HepG2 (cell line): ENCODE measurements around the gene VAMP2. TPM values are rescaled to one million over a fixed set of nuclear protein-coding genes. Genes with fewer than 3 reads are reported as not detected.

Experiments
- DBP ChIP-seq: sonication (generic); formaldehyde crosslinking; IDR thresholded peaks from 2 replicates; pipeline ENCODE4 v1.4.0; 2020; ENCODE audit warnings: missing genetic modification reagents; ENCODE audit errors: not compliant biosample characterization
- FOXC1 ChIP-seq: sonication (generic); formaldehyde crosslinking; IDR thresholded peaks from 2 replicates; pipeline ENCODE4 v1.8.0; 2022; ENCODE audit warnings: mild to moderate bottlenecking, missing genetic modification reagents, borderline replicate concordance
- HNRNPL ChIP-seq: fragments of 200-400 bp; formaldehyde crosslinking; IDR thresholded peaks from 2 replicates; pipeline ENCODE4 v1.6.1; 2017; ENCODE audit warnings: mild to moderate bottlenecking, low read depth, low read length
- MAF1 ChIP-seq: sonication (generic); formaldehyde crosslinking; IDR thresholded peaks from 2 replicates; pipeline ENCODE4 v1.5.0; 2020; ENCODE audit warnings: missing genetic modification reagents, borderline replicate concordance
- MIXL1 ChIP-seq: IDR thresholded peaks from 2 replicates; pipeline ENCODE4 v1.6.1; 2016
- MXD3 ChIP-seq: IDR thresholded peaks from 2 replicates; pipeline ENCODE4 v1.6.1; 2016; ENCODE audit warnings: mild to moderate bottlenecking, missing biosample characterization, missing genetic modification reagents
- NKX3-1 ChIP-seq: sonication (generic); formaldehyde crosslinking; IDR thresholded peaks from 2 replicates; pipeline ENCODE4 v1.5.0; 2020; ENCODE audit warnings: missing genetic modification reagents
- SMYD3 ChIP-seq: sonication (generic); formaldehyde crosslinking; IDR thresholded peaks from 2 replicates; pipeline ENCODE4 v1.8.1; 2023; ENCODE audit warnings: mild to moderate bottlenecking, missing genetic modification reagents
- SP4 ChIP-seq: sonication (generic); formaldehyde crosslinking; IDR thresholded peaks from 2 replicates; pipeline ENCODE4 v1.8.1; 2023; ENCODE audit warnings: mild to moderate bottlenecking, missing genetic modification reagents
- TFAP4 ChIP-seq: sonication (generic); IDR thresholded peaks from 2 replicates; pipeline ENCODE4 v1.6.1; 2016; ENCODE audit warnings: low read depth, borderline replicate concordance
- TFDP1 ChIP-seq: IDR thresholded peaks from 2 replicates; pipeline ENCODE4 v1.6.1; 2016; ENCODE audit warnings: missing compliant biosample characterization, missing genetic modification reagents, borderline replicate concordance
- THAP8 ChIP-seq: sonication (generic); formaldehyde crosslinking; IDR thresholded peaks from 2 replicates; pipeline ENCODE4 v1.5.1; 2020; ENCODE audit warnings: missing genetic modification reagents, mild to moderate bottlenecking, borderline replicate concordance
- THRA ChIP-seq: sonication (generic); formaldehyde crosslinking; IDR thresholded peaks from 2 replicates; pipeline ENCODE4 v1.4.0; 2020; ENCODE audit warnings: missing genetic modification reagents, borderline replicate concordance
- U2AF1 ChIP-seq: fragments of 200-400 bp; formaldehyde crosslinking; optimal IDR thresholded peaks from 2 replicates; pipeline ENCODE3; 2017; ENCODE audit warnings: mild to moderate bottlenecking, low read depth, low read length
- ZC3H13 ChIP-seq: sonication (generic); formaldehyde crosslinking; IDR thresholded peaks from 2 replicates; pipeline ENCODE4 v1.8.1; 2023; ENCODE audit warnings: mild to moderate bottlenecking, missing genetic modification reagents, moderate library complexity
- ZFP41 ChIP-seq: sonication (generic); formaldehyde crosslinking; IDR thresholded peaks from 2 replicates; pipeline ENCODE4 v1.4.0; 2020; ENCODE audit warnings: mild to moderate bottlenecking, missing genetic modification reagents, borderline replicate concordance
- ZNF235 ChIP-seq: sonication (generic); formaldehyde crosslinking; IDR thresholded peaks from 2 replicates; pipeline ENCODE4 v1.8.1; 2023; ENCODE audit warnings: mild to moderate bottlenecking, missing genetic modification reagents, borderline replicate concordance
- ZNF501 ChIP-seq: sonication (generic); formaldehyde crosslinking; IDR thresholded peaks from 2 replicates; pipeline ENCODE4 v1.5.1; 2020; ENCODE audit warnings: mild to moderate bottlenecking, moderate library complexity, missing genetic modification reagents
- ZNF563 ChIP-seq: sonication (generic); formaldehyde crosslinking; IDR thresholded peaks from 2 replicates; pipeline ENCODE4 v1.8.0; 2022; ENCODE audit warnings: mild to moderate bottlenecking, moderate library complexity, missing genetic modification reagents
- ZNF616 ChIP-seq: sonication (generic); formaldehyde crosslinking; IDR thresholded peaks from 2 replicates; pipeline ENCODE4 v1.5.0; 2020; ENCODE audit warnings: low read depth, mild to moderate bottlenecking, missing genetic modification reagents
- ZUFSP ChIP-seq: sonication (generic); formaldehyde crosslinking; IDR thresholded peaks from 2 replicates; pipeline ENCODE4 v1.9.0; 2021; ENCODE audit warnings: missing genetic modification reagents, mild to moderate bottlenecking, borderline replicate concordance
- polyA plus RNA-seq, 8 experiments: library from polyadenylated mRNA; depleted of rRNA in 3 of 8; stranded (reverse) in 7 of 8; unstranded in 1 of 8; fragments of >200 nt; fragmentation: Illumina TruSeq in 4 of 8; extraction: Trizol in 4 of 8; gene quantifications; 2 replicates each; pipeline versions ENCODE4 v1.2.1 to v1.2.3, GENCODE V29; 2011 to 2016; ENCODE audit warnings: low read depth in 4 of 8, missing spikeins in 1 of 8, mixed read lengths in 1 of 8; ENCODE audit not compliant: insufficient read depth in 1 of 8
- total RNA-seq, 5 experiments: library from RNA; depleted of rRNA; stranded (reverse); fragments of >200 nt; fragmentation: Illumina TruSeq; extraction: Trizol; gene quantifications; 2 replicates each; pipeline ENCODE4 v1.2.3, GENCODE V29; 2016; ENCODE audit warnings: low read depth in 1 of 5

VAMP2 gene
- total and polyA plus RNA-seq, 2 of the 13 experiments (the other 11 are each of a cell fraction or from before 2014, with no cell fraction given) = 3.9 to 17.2 TPM

GRCh38 chr17:8121681-8122421 lies 40.9 kb downstream of the VAMP2 start (continued):
- TF ChIP-seq ZNF501 (CRISPR knock-in tag) (no peak), SP4 (CRISPR knock-in tag) (no peak), ZUFSP (no peak), FOXC1 (peak; percentile 41; the same call in 1 of the 2 replicates), HNRNPL (no peak), MXD3 (CRISPR knock-in tag) (0 out of 2 replicates have a peak, but pooled peaks have one; percentile 49), ZFP41 (CRISPR knock-in tag) (no peak), NKX3-1 (CRISPR knock-in tag) (no peak), THRA (CRISPR knock-in tag) (no peak), SMYD3 (no peak), ZNF235 (CRISPR knock-in tag) (no peak), DBP (CRISPR knock-in tag) (no peak), TFDP1 (CRISPR knock-in tag) (peak; percentile 60; the same call in 1 of the 2 replicates), THAP8 (CRISPR knock-in tag) (no peak), U2AF1 (no peak), ZNF563 (CRISPR knock-in tag) (no peak; the same call in 1 of the 2 replicates), MIXL1 (no peak), TFAP4 (no peak), ZC3H13 (0 out of 2 replicates have a peak, but pooled peaks have one; percentile 31), ZNF616 (no peak), MAF1 (no peak)
